ENCODE data around the gene HOXA3.

- TF ChIP-seq, protein P1, sequence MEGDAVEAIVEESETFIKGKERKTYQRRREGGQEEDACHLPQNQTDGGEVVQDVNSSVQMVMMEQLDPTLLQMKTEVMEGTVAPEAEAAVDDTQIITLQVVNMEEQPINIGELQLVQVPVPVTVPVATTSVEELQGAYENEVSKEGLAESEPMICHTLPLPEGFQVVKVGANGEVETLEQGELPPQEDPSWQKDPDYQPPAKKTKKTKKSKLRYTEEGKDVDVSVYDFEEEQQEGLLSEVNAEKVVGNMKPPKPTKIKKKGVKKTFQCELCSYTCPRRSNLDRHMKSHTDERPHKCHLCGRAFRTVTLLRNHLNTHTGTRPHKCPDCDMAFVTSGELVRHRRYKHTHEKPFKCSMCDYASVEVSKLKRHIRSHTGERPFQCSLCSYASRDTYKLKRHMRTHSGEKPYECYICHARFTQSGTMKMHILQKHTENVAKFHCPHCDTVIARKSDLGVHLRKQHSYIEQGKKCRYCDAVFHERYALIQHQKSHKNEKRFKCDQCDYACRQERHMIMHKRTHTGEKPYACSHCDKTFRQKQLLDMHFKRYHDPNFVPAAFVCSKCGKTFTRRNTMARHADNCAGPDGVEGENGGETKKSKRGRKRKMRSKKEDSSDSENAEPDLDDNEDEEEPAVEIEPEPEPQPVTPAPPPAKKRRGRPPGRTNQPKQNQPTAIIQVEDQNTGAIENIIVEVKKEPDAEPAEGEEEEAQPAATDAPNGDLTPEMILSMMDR (conservative IDR thresholded peaks at IDR 0.05; ENCODE audit: low read depth, low read length): no peak
- TF ChIP-seq EZH2 (IDR thresholded peaks at IDR 0.05; ENCODE audit: low read length, unreplicated experiment) (no peak), EZH2phosphoT487 (IDR thresholded peaks at IDR 0.05; ENCODE audit: borderline replicate concordance, low read length) (no peak)
These were observed 59.0 kb downstream of the HOXA3 start for GRCh38 chr7:27093184-27093895.

All from PC-3 (cell line).